HG03139 (cell line): ENCODE measurements around the gene PRR11.
"Not testable (repeated sequence)": the region's sequence is repeated elsewhere in the genome, so short reads cannot be mapped to it uniquely, and the experiment has no call there.

Experiments
- ATAC-seq: cut with Tn5 transposase; IDR thresholded peaks from one replicate; pipeline ENCODE4 v1.9.1; 2021; ENCODE audit not compliant: unreplicated experiment

Gene PRR11

GRCh38 chr17:59219370-59219769 lies 63.8 kb downstream of the PRR11 start:
- no peak for ATAC-seq

GRCh38 chr17:59219992-59220327 lies 64.4 kb downstream of the PRR11 start:
- no peak for ATAC-seq

- ATAC-seq: peak; percentile 92
These were observed 65.0 kb downstream of the PRR11 start, which contains the start of gene GDPD1 for GRCh38 chr17:59220328-59221158. Gene GDPD1, plus strand, starts transcription at chr17:59220511. Its CDS starts 99 bp downstream, at chr17:59220610.

- ATAC-seq: no peak
These were observed 65.8 kb downstream of the PRR11 start for GRCh38 chr17:59221159-59221847.

- no peak for ATAC-seq
These were observed 68.3 kb downstream of the PRR11 start for GRCh38 chr17:59223813-59224212.

GRCh38 chr17:59228588-59228987 lies 73.0 kb downstream of the PRR11 start:
- not testable (repeated sequence) for ATAC-seq

GRCh38 chr17:59230764-59231163 lies 75.2 kb downstream of the PRR11 start:
- ATAC-seq: no peak

GRCh38 chr17:59234631-59235030 lies 79.1 kb downstream of the PRR11 start:
- ATAC-seq: no peak

GRCh38 chr17:59238906-59239305 lies 83.4 kb downstream of the PRR11 start:
- no peak for ATAC-seq

GRCh38 chr17:59244081-59244480 lies 88.5 kb downstream of the PRR11 start:
- no peak for ATAC-seq
